Upper lobe of left lung (tissue), 4 donors: ENCODE data around the gene TRDN.

ENCODE experiments used
- EP300 ChIP-seq, 4 donors: sonication (generic); formaldehyde crosslinking; IDR thresholded peaks; one replicate each; pipeline ENCODE4 v1.5.1; 2017; ENCODE audit warnings: antibody characterized with exemption in 4 of 4, control low read depth in 2 of 4
- POLR2A ChIP-seq, 4 donors: fragments of 450-650 bp; IDR thresholded peaks; one replicate each; pipeline ENCODE4 v1.5.1; 2016 to 2017; ENCODE audit warnings: antibody characterized with exemption in 4 of 4, mild to moderate bottlenecking in 2 of 4
- POLR2AphosphoS5 ChIP-seq, 2 donors: sonication (generic); formaldehyde crosslinking; IDR thresholded peaks; one replicate each; pipeline ENCODE4 v1.5.1; 2017; ENCODE audit warnings: antibody characterized with exemption in 2 of 2
- TF ChIP-seq, protein P1 (sequence below), 6 experiments: fragments of 450-650 bp in 4 of 6; fragments of 200-600 bp in 2 of 6; sonication (generic) in 2 of 6; IDR thresholded peaks; one replicate each; pipeline ENCODE4 v1.5.1; 2016 to 2019; ENCODE audit warnings: antibody characterized with exemption in 6 of 6

DNA sequence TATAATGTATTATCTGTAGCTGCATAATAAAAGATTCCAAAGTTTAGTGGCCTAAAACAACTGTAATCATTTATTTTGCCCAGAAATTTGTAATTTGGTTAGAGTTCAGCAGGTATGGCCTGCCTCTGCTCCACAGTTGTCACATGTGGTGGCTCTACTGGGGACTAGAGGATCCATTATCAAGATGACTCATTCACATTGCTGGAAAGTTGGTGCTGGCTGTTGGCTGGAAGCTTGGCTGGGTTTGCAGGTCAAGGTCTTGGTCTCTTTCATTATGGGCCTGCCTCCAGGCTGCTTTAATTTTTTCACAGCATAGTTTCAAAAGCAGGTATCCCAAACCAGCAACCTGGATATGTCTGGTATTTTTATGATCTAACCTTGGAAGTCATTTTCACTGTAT is 17.6 kb downstream of the TRDN start:
- TF ChIP-seq, protein P1, sequence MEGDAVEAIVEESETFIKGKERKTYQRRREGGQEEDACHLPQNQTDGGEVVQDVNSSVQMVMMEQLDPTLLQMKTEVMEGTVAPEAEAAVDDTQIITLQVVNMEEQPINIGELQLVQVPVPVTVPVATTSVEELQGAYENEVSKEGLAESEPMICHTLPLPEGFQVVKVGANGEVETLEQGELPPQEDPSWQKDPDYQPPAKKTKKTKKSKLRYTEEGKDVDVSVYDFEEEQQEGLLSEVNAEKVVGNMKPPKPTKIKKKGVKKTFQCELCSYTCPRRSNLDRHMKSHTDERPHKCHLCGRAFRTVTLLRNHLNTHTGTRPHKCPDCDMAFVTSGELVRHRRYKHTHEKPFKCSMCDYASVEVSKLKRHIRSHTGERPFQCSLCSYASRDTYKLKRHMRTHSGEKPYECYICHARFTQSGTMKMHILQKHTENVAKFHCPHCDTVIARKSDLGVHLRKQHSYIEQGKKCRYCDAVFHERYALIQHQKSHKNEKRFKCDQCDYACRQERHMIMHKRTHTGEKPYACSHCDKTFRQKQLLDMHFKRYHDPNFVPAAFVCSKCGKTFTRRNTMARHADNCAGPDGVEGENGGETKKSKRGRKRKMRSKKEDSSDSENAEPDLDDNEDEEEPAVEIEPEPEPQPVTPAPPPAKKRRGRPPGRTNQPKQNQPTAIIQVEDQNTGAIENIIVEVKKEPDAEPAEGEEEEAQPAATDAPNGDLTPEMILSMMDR (IDR thresholded peaks at IDR 0.05): no peak
- TF ChIP-seq POLR2A (IDR thresholded peaks at IDR 0.05): no peak
- no peak for TF ChIP-seq EP300 (IDR thresholded peaks at IDR 0.05)
- TF ChIP-seq POLR2AphosphoS5 (IDR thresholded peaks at IDR 0.05): no peak
